Astrocyte (in vitro differentiated cells and primary cell): ENCODE results near the gene IGF2BP3. TPM values are rescaled to one million over a fixed set of nuclear protein-coding genes. Genes with fewer than 3 reads are reported as not detected.

Experiments used
- total RNA-seq: library from RNA; stranded (reverse); gene quantifications from 2 replicates; pipeline ENCODE4 v1.2.1, GENCODE V29; 2021

Gene IGF2BP3
- total RNA-seq, 1 donor from 2014 or later, result 79.5 TPM

Other genes starting within 250 kb of the IGF2BP3 start
- gene GPNMB, start 223.7 kb downstream of the IGF2BP3 start, total RNA-seq, result 0.82 and 0.91 TPM in 2 replicates
- gene MALSU1, start 171.2 kb downstream of the IGF2BP3 start, total RNA-seq, result 55.9 and 62.3 TPM in 2 replicates
- gene TRA2A, start 61.5 kb upstream of the IGF2BP3 start, total RNA-seq, result 72.4 and 86.0 TPM in 2 replicates
- 10.1 and 12.0 TPM in 2 replicates for gene CCDC126, start 126.9 kb upstream of the IGF2BP3 start, total RNA-seq
- gene FAM221A, start 209.7 kb upstream of the IGF2BP3 start, total RNA-seq, result 2.5 and 3.0 TPM in 2 replicates
- 0.20 and 0.31 TPM in 2 replicates for gene STK31, start 239.7 kb upstream of the IGF2BP3 start, total RNA-seq